Measurements from ENCODE around the gene PTPN23.

GRCh38 chr3:47379411-47379899, 1.4 kb upstream of the PTPN23 start:
- TF ChIP-seq, protein P1, sequence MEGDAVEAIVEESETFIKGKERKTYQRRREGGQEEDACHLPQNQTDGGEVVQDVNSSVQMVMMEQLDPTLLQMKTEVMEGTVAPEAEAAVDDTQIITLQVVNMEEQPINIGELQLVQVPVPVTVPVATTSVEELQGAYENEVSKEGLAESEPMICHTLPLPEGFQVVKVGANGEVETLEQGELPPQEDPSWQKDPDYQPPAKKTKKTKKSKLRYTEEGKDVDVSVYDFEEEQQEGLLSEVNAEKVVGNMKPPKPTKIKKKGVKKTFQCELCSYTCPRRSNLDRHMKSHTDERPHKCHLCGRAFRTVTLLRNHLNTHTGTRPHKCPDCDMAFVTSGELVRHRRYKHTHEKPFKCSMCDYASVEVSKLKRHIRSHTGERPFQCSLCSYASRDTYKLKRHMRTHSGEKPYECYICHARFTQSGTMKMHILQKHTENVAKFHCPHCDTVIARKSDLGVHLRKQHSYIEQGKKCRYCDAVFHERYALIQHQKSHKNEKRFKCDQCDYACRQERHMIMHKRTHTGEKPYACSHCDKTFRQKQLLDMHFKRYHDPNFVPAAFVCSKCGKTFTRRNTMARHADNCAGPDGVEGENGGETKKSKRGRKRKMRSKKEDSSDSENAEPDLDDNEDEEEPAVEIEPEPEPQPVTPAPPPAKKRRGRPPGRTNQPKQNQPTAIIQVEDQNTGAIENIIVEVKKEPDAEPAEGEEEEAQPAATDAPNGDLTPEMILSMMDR (tag by site-specific recombination; IDR thresholded peaks at IDR 0.05) = no peak
- no peak for TF ChIP-seq ZNF473 (tag by site-specific recombination; IDR thresholded peaks at IDR 0.05)
- TF ChIP-seq, protein P2, sequence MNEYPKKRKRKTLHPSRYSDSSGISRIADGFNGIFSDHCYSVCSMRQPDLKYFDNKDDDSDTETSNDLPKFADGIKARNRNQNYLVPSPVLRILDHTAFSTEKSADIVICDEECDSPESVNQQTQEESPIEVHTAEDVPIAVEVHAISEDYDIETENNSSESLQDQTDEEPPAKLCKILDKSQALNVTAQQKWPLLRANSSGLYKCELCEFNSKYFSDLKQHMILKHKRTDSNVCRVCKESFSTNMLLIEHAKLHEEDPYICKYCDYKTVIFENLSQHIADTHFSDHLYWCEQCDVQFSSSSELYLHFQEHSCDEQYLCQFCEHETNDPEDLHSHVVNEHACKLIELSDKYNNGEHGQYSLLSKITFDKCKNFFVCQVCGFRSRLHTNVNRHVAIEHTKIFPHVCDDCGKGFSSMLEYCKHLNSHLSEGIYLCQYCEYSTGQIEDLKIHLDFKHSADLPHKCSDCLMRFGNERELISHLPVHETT (tag by site-specific recombination; IDR thresholded peaks at IDR 0.05) = no peak
